Airway epithelial cell (primary cell): ENCODE measurements around the gene RGL3. TPM values are rescaled to one million over a fixed set of nuclear protein-coding genes. Genes with fewer than 3 reads are reported as not detected.

Source experiments
- total RNA-seq: library from RNA; depleted of rRNA; stranded (reverse); fragments of >200 nt; gene quantifications from 2 replicates; pipeline ENCODE4 v1.2.3, GENCODE V29; 2015

Gene RGL3, protein sequence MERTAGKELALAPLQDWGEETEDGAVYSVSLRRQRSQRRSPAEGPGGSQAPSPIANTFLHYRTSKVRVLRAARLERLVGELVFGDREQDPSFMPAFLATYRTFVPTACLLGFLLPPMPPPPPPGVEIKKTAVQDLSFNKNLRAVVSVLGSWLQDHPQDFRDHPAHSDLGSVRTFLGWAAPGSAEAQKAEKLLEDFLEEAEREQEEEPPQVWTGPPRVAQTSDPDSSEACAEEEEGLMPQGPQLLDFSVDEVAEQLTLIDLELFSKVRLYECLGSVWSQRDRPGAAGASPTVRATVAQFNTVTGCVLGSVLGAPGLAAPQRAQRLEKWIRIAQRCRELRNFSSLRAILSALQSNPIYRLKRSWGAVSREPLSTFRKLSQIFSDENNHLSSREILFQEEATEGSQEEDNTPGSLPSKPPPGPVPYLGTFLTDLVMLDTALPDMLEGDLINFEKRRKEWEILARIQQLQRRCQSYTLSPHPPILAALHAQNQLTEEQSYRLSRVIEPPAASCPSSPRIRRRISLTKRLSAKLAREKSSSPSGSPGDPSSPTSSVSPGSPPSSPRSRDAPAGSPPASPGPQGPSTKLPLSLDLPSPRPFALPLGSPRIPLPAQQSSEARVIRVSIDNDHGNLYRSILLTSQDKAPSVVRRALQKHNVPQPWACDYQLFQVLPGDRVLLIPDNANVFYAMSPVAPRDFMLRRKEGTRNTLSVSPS
- total RNA-seq, result not detected in 2 replicates

DNA sequence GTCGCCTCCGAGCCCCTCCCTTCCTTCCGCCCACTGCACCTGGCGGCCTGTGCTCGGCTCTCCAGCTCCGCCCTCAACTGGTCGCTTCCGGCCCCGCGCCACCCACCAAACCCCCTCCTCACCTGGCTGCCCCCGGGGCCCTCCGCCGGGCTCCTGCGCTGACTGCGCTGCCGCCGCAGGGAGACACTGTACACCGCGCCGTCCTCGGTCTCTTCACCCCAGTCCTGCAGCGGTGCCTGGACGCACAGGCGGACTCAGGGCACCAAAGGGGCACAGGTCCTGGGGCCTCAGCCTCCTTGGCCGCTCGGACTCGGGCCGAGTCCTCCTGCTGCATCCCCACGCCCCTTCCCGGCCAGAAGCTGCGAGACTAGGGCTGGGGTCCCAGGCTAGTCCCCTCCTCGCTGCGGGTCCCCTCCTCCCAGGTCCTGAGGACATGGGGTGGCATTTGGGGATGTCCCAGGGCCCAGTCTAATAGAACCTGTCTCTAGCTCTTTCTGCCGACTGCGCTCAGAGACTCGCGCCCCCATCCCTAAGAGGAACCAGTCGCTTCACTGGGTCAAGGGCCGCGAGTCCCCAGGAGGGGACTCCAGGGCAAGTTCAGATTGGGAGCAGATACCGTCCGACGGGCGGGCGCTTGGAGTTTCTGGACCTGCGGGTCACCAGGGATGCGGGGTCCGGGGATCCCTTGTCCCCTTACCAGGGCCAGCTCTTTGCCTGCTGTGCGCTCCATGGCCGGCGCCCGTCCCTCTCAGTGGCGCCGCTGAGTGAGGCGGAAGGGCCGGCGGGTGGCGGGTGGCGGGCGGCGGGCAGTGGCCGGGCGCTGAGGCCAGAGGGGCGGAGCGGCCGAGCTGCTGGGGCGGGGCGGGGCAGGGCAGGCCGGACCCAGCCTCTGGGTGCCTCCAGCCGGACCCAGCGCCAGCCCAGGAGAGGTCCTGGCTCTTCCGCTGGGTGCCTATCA is at the start of gene RGL3:
Gene RGL3, minus strand, starts transcription at position 766 of the 958 bp plus-strand sequence. Its CDS starts 36 bp downstream, at position 730.

DNA sequence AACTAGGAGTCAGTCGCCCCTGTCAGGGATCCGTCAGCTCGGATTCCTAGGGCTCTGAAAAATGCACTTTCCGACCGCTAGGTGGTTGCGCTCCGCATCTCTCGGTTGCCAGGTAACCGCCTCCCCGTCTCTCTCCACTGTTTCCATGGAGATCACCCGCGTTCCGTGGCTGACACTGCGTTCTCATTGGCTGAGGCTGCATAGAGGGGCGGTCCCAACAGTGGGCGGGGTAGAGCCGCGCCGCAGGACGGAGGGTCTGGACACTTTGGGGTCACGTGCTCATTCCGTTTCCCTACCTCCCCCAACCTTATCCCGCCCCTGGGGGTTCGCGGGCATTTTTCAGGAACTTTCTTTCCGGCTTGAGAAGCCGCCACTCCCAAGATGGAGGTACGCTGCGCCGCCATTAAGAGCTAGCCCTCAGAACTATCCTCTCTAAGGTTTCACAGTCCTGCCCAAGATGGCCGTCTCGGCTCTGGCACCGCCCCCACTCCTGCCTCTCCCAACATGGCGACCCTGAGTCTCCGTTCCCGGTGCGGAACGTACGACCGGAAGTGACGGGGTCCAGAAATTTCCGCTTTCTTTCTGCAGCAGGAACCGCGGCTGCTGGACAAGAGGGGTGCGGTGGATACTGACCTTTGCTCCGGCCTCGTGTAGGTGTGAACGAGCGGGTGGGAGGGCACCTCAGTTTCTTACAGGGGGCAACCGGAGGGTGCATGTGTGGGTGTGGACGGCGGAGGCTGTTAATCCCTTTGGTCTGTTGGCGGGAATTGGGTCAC is 16.1 kb upstream of the RGL3 start, which contains the start of the genes ODAD3 and PRKCSH:
Gene ODAD3, minus strand, starts transcription at position 65 of the 776 bp plus-strand sequence. CDS start 105 bp downstream, outside the sequence.
Gene PRKCSH, plus strand, starts transcription at position 579 of the 776 bp plus-strand sequence. CDS start 483 bp downstream, outside the sequence.

DNA sequence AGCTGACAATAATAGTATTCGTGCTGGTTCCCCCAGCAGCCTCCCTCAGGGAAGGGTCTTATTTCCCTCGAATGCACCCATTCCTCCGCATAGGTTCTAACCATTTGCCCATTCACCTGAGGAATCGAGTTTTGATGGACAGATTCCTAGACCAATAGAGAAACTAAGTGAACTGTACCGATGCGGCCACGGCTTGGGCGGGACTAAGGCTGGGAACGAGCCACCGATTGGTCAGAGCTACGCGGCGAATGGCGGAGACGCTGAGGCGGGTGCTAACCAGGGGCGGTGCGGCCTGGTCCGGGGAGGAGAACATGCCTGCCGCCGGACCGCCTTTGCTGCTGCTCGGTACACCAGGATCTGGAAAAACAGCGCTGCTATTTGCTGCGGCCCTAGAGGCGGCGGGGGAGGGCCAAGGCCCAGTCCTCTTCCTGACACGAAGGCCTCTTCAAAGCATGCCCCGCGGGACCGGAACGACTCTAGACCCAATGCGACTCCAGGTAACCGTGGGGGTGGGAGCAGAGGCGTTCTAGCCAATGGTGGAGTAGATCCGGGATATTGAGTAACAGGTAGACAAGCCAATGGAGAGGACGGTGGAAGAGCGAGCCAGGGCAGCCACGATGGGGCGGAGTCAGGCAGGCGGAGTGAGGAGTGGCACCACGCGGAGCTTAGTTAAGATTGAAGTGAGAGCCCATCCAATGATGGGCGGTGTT is 44.5 kb downstream of the RGL3 start, which contains the start of gene SWSAP1:
Gene SWSAP1, plus strand, starts transcription at position 234 of the 710 bp plus-strand sequence. Its CDS starts 15 bp downstream, at position 249.

DNA sequence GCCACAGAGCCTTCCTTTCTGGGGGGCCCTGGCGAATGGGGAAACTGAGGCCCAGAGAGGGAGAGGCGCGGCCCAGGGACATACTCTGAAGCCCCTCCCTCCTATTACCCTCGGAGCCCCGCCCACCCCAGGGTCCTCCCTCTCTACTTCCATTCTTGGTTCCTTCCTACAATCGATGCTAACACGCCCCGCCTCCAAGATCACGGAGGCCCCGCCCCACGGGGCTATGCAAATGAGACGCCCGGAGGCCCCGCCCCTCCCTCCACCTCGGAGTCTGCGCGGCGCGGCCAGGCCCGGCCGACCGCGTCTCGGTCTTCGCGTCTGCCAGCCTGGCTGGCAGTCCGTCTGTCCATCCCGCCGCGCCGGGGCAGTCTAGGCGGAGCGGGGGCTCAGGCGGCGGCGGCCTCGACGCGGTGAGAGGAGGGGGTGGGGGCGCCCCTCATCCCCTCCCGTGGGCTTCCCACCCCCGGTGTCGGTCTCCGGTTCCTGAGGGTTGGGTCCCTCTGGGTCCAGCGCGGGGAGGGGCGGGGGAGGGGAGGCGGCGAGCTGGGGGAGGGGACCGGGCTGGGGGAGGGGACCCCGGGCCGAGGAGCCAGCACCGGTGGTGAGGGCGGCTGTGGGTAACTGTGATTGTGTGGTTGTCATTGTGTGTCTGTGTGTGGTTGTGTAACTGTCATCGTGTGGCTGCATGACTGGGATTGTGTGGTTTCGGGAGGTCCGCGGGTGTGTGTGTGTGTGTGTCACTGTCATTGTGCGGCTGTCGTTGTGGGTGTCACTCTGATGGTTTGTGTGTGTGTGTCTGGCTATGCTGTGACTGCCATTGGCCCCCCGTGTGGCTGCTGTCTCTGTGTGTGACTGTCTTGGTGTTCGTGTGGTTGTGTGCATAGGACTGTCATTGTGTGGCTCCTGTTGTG is 63.7 kb downstream of the RGL3 start, which contains the start of gene PLPPR2:
Gene PLPPR2, plus strand, starts transcription at position 273 of the 914 bp plus-strand sequence. CDS start 2,242 bp downstream, outside the sequence.

DNA sequence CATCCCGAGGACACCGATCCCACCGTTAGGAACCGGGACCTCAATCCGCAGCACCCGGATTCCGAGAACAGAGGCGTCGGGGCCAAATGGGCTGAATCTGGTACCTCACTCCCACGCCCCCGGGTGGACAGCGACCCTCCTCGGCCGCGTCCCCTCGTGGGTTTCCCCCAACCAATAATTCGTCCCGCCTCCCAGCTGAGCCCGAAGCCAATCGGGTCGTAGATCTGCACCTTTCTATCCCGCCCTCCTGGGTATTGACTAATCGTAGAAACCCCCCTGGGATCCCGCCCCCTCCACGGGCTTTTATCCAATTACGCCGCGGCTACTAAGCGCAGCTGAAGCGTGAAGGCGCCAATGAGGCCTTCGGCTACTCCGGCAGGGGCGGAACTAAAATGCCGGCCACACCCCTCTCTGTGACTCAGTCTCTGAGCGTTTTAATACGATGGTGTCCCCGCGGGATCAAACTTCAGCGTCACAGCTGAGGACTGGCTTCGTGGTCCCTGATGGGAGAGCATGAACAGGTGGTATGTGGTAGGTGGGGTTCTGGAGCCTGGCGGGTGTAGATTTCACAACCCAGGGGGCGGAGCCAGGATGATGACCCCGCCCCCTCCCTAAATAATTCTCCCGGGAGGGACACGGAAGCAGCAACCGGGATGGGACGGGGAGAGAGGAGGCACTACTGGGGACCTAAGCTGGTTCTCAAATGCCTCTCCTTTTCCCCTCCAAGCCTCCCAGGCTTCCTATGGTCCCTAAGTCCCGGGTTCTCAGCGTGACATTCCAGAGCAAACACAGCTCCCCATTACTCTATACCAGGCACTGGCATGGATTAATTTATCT is 72.8 kb downstream of the RGL3 start, which contains the start of the genes CCDC159 and TMEM205:
Gene CCDC159, plus strand, starts transcription at position 416 of the 837 bp plus-strand sequence. Its CDS starts 88 bp downstream, at position 504.
Gene TMEM205, minus strand, starts transcription at position 165 of the 837 bp plus-strand sequence. CDS start 649 bp downstream, outside the sequence.

Other genes with a start within 250 kb of the RGL3 start
- gene KANK2, start 221.8 kb downstream of the RGL3 start, total RNA-seq, result 24.9 and 25.2 TPM in 2 replicates
- gene ANGPTL8, start 179.7 kb downstream of the RGL3 start, total RNA-seq, result not detected in 2 replicates
- 33.5 and 39.3 TPM in 2 replicates for gene DOCK6, start 156.8 kb downstream of the RGL3 start, total RNA-seq
- gene TSPAN16, start 123.2 kb downstream of the RGL3 start, total RNA-seq, result not detected in 2 replicates
- gene RAB3D, start 79.7 kb downstream of the RGL3 start, total RNA-seq, result 58.9 and 77.6 TPM in 2 replicates
- 161 and 202 TPM in 2 replicates for gene TMEM205, start 73.0 kb downstream of the RGL3 start, total RNA-seq
- gene CCDC159, start 72.8 kb downstream of the RGL3 start, total RNA-seq, result 7.8 and 8.7 TPM in 2 replicates
- 13.6 TPM in 2 replicates for gene PLPPR2, start 63.9 kb downstream of the RGL3 start, total RNA-seq
- gene SWSAP1, start 44.6 kb downstream of the RGL3 start, total RNA-seq, result 2.5 and 4.3 TPM in 2 replicates
- 0.79 and 1.4 TPM in 2 replicates for gene EPOR, start 35.0 kb downstream of the RGL3 start, total RNA-seq
- 0.14 TPM in 1 of 2 replicates, not detected in the other for gene ODAD3, start 15.8 kb upstream of the RGL3 start, total RNA-seq
- gene PRKCSH, start 16.3 kb upstream of the RGL3 start, total RNA-seq, result 140 and 183 TPM in 2 replicates
- not detected in 2 replicates for gene ELAVL3, start 61.7 kb upstream of the RGL3 start, total RNA-seq
- gene ZNF653, start 86.5 kb upstream of the RGL3 start, total RNA-seq, result 3.9 and 6.2 TPM in 2 replicates
- 41.3 and 44.0 TPM in 2 replicates for gene ECSIT, start 109.8 kb upstream of the RGL3 start, total RNA-seq
- 0.19 and 0.21 TPM in 2 replicates for gene CNN1, start 119.5 kb upstream of the RGL3 start, total RNA-seq
- gene ELOF1, start 139.9 kb upstream of the RGL3 start, total RNA-seq, result 57.1 and 59.6 TPM in 2 replicates
- 12.5 and 13.6 TPM in 2 replicates for gene ACP5, start 158.3 kb upstream of the RGL3 start, total RNA-seq
- gene ZNF627, start 178.2 kb upstream of the RGL3 start, total RNA-seq, result 7.1 and 9.6 TPM in 2 replicates